Esophagus squamous epithelium (tissue), 5 donors: ENCODE results near the gene MEN1. TPM values are rescaled to one million over a fixed set of nuclear protein-coding genes. Genes with fewer than 3 reads are reported as not detected.

ENCODE experiments used
- DNase-seq: peaks from one replicate; lab custom pipeline; 2025; lab: John Stamatoyannopoulos, UW
- H3K27ac ChIP-seq, 4 donors: fragments of 200-600 bp; sonication (generic); one replicate each; pipeline ENCODE4 v1.5.1; 2016 to 2019; ENCODE audit warnings: mild to moderate bottlenecking in 1 of 4
- H3K27me3 ChIP-seq, 4 donors: fragments of 200-600 bp; sonication (generic); 1 replicate in 3 of 4; 2 replicates in 1 of 4; pipeline versions ENCODE4 v1.5.1 to v1.6.0; 2017 to 2021; ENCODE audit warnings: antibody characterized with exemption in 1 of 4
- H3K36me3 ChIP-seq, 3 donors: fragments of 200-600 bp; sonication (generic); one replicate each; pipeline ENCODE4 v1.5.1; 2016 to 2019
- H3K4me1 ChIP-seq, 3 donors: fragments of 200-600 bp; sonication (generic); one replicate each; pipeline ENCODE4 v1.5.1; 2017 to 2019
- H3K4me3 ChIP-seq, 4 donors: fragments of 200-600 bp; sonication (generic); 1 replicate in 3 of 4; 2 replicates in 1 of 4; pipeline ENCODE4 v1.5.1; 2016 to 2019; ENCODE audit warnings: mild to moderate bottlenecking in 2 of 4, moderate library complexity in 1 of 4
- H3K9me3 ChIP-seq, 3 donors: fragments of 200-600 bp; sonication (generic); one replicate each; pipeline ENCODE4 v1.5.1; 2016 to 2019
- CTCF ChIP-seq, 6 experiments: fragments of 450-650 bp in 4 of 6; fragments of 200-600 bp in 2 of 6; sonication (generic) in 2 of 6; IDR thresholded peaks; one replicate each; pipeline ENCODE4 v1.5.1; 2016 to 2019; ENCODE audit warnings: antibody characterized with exemption in 6 of 6, mild to moderate bottlenecking in 4 of 6, moderate library complexity in 4 of 6
- POLR2A ChIP-seq, 4 donors: fragments of 450-650 bp; IDR thresholded peaks; one replicate each; pipeline ENCODE4 v1.6.1; 2017; ENCODE audit warnings: antibody characterized with exemption in 4 of 4, mild to moderate bottlenecking in 4 of 4, moderate library complexity in 3 of 4
- WGBS, 2 donors: methylation state at CpG; one replicate each; pipeline ENCODE4 v1.1.5; 2018; 5-methylcytosine and 5-hydroxymethylcytosine counted together
- intact Hi-C: fragments of 100-400 bp; cut with DNase I; formaldehyde crosslinking; loops from one replicate; pipeline ENCODE4 v1.15.0; 2022
- total RNA-seq, 4 donors: library from RNA; depleted of rRNA; stranded (reverse); fragments of >200 nt; gene quantifications; one replicate each; pipeline ENCODE4 v1.1.0, GENCODE V29; 2016
- donor health status: DM: yes; HTN: yes; CAD: no.

The MEN1 gene
- total RNA-seq, 4 donors from 2014 or later, result 14.9 to 23.3 (median 17.0) TPM

- Histone ChIP-seq H3K27ac (peak overlapping the region in 2 of 4 donors; percentile 14 to 21), H3K36me3 (peaks cover 0 to 40% (median 0%) of the 10 kb centered on the region in 3 donors), H3K4me1 (no peaks in the 10 kb centered on the region), H3K27me3 (no peaks in the 10 kb centered on the region), H3K9me3 (no peaks in the 10 kb centered on the region), H3K4me3 (no peak overlapping the region)
- 63 to 72% methylated on average over 9 to 10 of the region's 11 CpGs for WGBS, 2 donors
- intact Hi-C loops, result no loop called here
- no peak for DNase-seq
- TF ChIP-seq POLR2A (IDR thresholded peaks at IDR 0.05) (no peak), CTCF (IDR thresholded peaks at IDR 0.05) (no peak)
These were observed 16.8 kb downstream of the MEN1 start for GRCh38 chr11:64793271-64794160.

- no peak overlapping the region for H3K27ac ChIP-seq
- TF ChIP-seq CTCF (IDR thresholded peaks at IDR 0.05) (no peak), POLR2A (IDR thresholded peaks at IDR 0.05) (no peak)
- no peak for DNase-seq
- no peaks in the 10 kb centered on the region for H3K27me3 ChIP-seq
- H3K4me1 ChIP-seq, result peaks cover 0 to 4% (median 0%) of the 10 kb centered on the region in 3 donors
- H3K4me3 ChIP-seq, result no peak overlapping the region
- intact Hi-C loops, result no loop called here
- 75% methylated on average over 3 of the region's 4 CpGs; no CpG with 5 or more reads in 1 of the 2 donors for WGBS, 2 donors
- H3K36me3 ChIP-seq, result peaks cover 0 to 34% (median 0%) of the 10 kb centered on the region in 3 donors
- no peaks in the 10 kb centered on the region for H3K9me3 ChIP-seq
These were observed 17.9 kb downstream of the MEN1 start for GRCh38 chr11:64792482-64792881.

DNA sequence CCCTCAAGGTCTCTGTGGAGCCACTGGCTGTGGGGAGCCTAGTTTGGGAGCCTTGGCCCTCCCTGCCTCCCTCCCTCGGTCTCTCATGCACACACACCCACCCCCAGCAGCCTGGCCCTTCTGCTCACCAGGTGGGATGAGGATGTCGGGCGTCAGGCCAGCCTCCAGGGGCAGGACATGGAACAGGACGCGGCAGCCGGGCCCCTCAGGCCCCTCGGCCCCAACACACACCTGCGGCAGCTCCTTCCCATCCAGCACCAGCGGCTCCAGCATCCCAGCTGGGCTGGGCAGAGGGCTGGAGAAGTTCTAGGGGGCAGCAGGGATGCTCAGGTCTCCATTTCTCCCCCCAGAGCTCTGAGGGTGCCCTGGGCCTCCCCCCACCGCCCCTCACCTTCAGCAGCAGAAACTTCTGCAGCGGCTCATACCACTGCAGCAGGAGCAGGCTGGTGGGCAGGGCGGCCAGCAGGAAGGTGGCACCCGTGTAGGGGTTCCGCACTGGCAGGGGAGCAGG, 18.5 kb downstream of the MEN1 start:
- 100% methylated on average over 1 of the region's 14 CpGs; no CpG with 5 or more reads in 1 of the 2 donors for WGBS, 2 donors
- H3K4me1 ChIP-seq, result peaks cover 0 to 6% (median 0%) of the 10 kb centered on the region in 3 donors
- no peak for DNase-seq
- intact Hi-C loops, result no loop called here
- TF ChIP-seq CTCF (IDR thresholded peaks at IDR 0.05) (no peak), POLR2A (IDR thresholded peaks at IDR 0.05) (no peak)
- H3K4me3 ChIP-seq, result no peak overlapping the region
- no peaks in the 10 kb centered on the region for H3K27me3 ChIP-seq
- H3K9me3 ChIP-seq, result no peaks in the 10 kb centered on the region
- peaks cover 0 to 28% (median 0%) of the 10 kb centered on the region in 3 donors for H3K36me3 ChIP-seq
- no peak overlapping the region for H3K27ac ChIP-seq

DNA sequence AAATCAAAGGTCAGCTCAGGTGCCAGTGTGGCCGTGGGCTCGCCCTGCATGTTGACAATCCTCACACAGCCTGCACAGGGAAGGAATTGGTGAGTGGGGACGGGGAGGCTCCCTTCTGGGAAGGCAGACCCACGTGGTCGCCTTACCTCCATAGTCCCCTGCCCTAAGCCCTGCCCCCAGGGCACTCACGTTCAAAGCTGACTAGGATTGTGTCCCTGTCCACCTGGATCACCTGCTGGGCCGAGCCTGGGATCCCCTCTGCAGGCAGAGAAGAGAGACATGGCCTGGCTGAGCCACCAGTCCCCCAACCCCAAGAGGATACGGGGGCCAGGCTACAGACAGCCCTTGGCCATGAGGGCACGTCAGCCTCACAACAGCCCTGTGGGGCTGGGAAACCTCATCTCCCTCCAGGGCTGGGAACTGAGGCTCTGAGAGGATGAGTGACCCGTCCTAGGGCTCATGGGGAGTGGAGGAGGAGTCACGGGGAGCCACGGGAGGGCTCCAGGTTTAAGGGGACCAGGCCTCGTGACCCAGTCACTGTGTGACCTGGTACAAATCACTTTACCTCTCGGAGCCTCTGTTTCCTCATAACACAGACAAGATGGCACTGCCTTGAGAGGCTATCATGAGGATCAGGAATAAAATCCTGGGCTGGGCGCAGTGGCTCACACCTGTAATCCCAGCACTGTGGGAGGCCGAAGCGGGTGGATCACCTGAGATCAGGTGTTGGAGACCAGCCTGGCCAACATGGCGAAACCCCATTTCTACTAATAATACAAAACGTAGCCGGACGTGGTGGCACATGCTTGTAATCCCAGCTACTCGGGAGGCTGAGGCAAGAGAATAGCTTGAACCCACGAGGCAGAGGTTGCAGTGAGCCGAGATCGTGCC, 19.9 kb downstream of the MEN1 start:
- H3K4me3 ChIP-seq, result no peak overlapping the region
- no peaks in the 10 kb centered on the region for H3K27me3 ChIP-seq
- TF ChIP-seq POLR2A (IDR thresholded peaks at IDR 0.05) (no peak), CTCF (IDR thresholded peaks at IDR 0.05) (no peak)
- intact Hi-C loops, result no loop called here
- DNase-seq, result no peak
- H3K27ac ChIP-seq, result no peak overlapping the region
- 90 to 95% methylated on average over 6 to 14 of the region's 25 CpGs for WGBS, 2 donors
- no peaks in the 10 kb centered on the region for H3K9me3 ChIP-seq
- H3K36me3 ChIP-seq, result peaks cover 0 to 17% (median 0%) of the 10 kb centered on the region in 3 donors
- peaks cover 0 to 6% (median 0%) of the 10 kb centered on the region in 3 donors for H3K4me1 ChIP-seq
